ENCODE measurements around the gene CLASP1. TPM values are rescaled to one million over a fixed set of nuclear protein-coding genes. Genes with fewer than 3 reads are reported as not detected.

Gene CLASP1
- total RNA-seq, 2 donors from 2014 or later = 63.4 to 69.5 TPM

DNA sequence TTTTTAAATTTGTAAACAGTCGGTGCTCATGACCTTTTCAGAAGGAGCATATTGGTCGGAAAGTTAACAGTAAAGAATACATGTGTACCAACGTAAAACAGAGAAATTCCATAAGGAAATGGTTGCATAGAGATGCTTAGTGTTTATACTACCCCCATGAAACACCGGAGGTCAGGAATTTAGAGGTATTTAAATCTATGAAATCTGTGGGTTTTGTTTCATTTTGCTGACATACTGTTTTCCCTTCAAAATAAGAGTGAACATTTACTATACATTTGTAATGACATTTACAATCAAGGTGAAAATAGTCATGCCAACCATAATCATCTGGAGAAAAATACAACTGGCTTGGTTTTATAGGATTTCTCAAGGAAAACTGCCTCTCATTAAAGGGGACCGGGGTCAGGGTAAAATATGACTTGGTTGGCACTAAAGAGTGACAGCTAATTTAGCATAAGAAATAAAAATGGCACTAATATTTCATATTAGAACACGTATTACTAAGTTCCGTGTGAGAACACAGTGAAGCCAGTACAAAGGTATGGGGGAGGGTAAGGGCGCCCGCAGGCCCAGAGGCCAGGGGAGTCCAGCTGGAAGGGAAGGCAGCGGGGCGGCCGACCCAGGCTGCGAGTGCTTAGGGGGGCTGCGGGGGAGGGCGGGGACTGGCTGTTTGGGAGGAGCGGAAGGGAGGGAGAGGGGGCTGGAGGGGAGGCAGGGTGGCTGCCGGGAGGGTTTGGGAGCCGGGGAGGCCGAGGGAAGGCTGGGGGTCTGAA, 119.6 kb downstream of the CLASP1 start:
- ATAC-seq (no peak), DNase-seq (no peak)
- H3K4me1 Mint-ChIP-seq = peaks cover 29% of the 10 kb centered on the region
- no peaks in the 10 kb centered on the region for H3K36me3 Mint-ChIP-seq (ENCODE audit: low read depth)
- H3K9me3 ChIP-seq (ENCODE audit: control insufficient read depth, low read length, poor library complexity, severe bottlenecking) = no peaks in the 10 kb centered on the region
- H3K4me3 Mint-ChIP-seq = peak overlapping the region; percentile 96
- no peaks in the 10 kb centered on the region for H3K27me3 Mint-ChIP-seq
- peak overlapping the region; percentile 99 for H3K27ac Mint-ChIP-seq

- ATAC-seq = no peak
- no peak for DNase-seq
- no peak overlapping the region for H3K4me3 Mint-ChIP-seq
- peaks cover 23% of the 10 kb centered on the region for H3K4me1 Mint-ChIP-seq
- no peaks in the 10 kb centered on the region for H3K36me3 Mint-ChIP-seq (ENCODE audit: low read depth)
- H3K27ac Mint-ChIP-seq = no peak overlapping the region
- H3K27me3 Mint-ChIP-seq = no peaks in the 10 kb centered on the region
- H3K9me3 ChIP-seq (ENCODE audit: control insufficient read depth, low read length, poor library complexity, severe bottlenecking) = no peaks in the 10 kb centered on the region
Measured at GRCh38 chr2:121527009-121527682, 122.1 kb downstream of the CLASP1 start.

GRCh38 chr2:121524685-121525425, 124.4 kb downstream of the CLASP1 start:
- H3K9me3 ChIP-seq (ENCODE audit: control insufficient read depth, low read length, poor library complexity, severe bottlenecking) = no peaks in the 10 kb centered on the region
- no peak overlapping the region for H3K27ac Mint-ChIP-seq
- no peak overlapping the region for H3K4me3 Mint-ChIP-seq
- DNase-seq (no peak), ATAC-seq (no peak)
- H3K36me3 Mint-ChIP-seq (ENCODE audit: low read depth) = peaks cover 2% of the 10 kb centered on the region
- peaks cover 18% of the 10 kb centered on the region for H3K4me1 Mint-ChIP-seq
- H3K27me3 Mint-ChIP-seq = no peaks in the 10 kb centered on the region

GRCh38 chr2:121521359-121521758, 127.9 kb downstream of the CLASP1 start:
- DNase-seq (no peak), ATAC-seq (no peak)
- no peaks in the 10 kb centered on the region for H3K9me3 ChIP-seq (ENCODE audit: control insufficient read depth, low read length, poor library complexity, severe bottlenecking)
- H3K4me1 Mint-ChIP-seq = peaks cover 5% of the 10 kb centered on the region
- peak overlapping the region; percentile 27 for H3K27ac Mint-ChIP-seq
- H3K36me3 Mint-ChIP-seq (ENCODE audit: low read depth) = peaks cover 2% of the 10 kb centered on the region
- no peaks in the 10 kb centered on the region for H3K27me3 Mint-ChIP-seq
- no peak overlapping the region for H3K4me3 Mint-ChIP-seq

DNA sequence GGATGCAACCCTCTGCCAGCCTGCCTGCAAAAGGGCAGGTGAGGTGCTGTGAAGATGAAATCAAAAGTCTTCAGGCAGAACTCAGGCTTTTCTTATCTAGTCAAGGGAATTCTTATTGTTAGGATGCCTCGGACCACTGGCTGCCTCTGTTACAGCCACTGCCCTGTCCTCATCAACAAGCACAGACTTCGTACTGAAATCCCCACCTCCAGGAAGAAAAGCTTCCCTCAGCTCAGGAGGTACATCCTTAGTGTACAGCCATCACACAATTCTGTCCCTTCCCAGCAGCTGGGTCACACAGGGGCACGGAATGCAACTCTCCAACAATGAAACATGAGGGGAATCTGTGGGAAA, 128.6 kb downstream of the CLASP1 start:
- H3K4me3 Mint-ChIP-seq = no peak overlapping the region
- no peaks in the 10 kb centered on the region for H3K9me3 ChIP-seq (ENCODE audit: control insufficient read depth, low read length, poor library complexity, severe bottlenecking)
- peaks cover 6% of the 10 kb centered on the region for H3K36me3 Mint-ChIP-seq (ENCODE audit: low read depth)
- DNase-seq (no peak), ATAC-seq (no peak)
- no peaks in the 10 kb centered on the region for H3K27me3 Mint-ChIP-seq
- H3K4me1 Mint-ChIP-seq = peaks cover 7% of the 10 kb centered on the region
- H3K27ac Mint-ChIP-seq = peak overlapping the region; percentile 27

DNA sequence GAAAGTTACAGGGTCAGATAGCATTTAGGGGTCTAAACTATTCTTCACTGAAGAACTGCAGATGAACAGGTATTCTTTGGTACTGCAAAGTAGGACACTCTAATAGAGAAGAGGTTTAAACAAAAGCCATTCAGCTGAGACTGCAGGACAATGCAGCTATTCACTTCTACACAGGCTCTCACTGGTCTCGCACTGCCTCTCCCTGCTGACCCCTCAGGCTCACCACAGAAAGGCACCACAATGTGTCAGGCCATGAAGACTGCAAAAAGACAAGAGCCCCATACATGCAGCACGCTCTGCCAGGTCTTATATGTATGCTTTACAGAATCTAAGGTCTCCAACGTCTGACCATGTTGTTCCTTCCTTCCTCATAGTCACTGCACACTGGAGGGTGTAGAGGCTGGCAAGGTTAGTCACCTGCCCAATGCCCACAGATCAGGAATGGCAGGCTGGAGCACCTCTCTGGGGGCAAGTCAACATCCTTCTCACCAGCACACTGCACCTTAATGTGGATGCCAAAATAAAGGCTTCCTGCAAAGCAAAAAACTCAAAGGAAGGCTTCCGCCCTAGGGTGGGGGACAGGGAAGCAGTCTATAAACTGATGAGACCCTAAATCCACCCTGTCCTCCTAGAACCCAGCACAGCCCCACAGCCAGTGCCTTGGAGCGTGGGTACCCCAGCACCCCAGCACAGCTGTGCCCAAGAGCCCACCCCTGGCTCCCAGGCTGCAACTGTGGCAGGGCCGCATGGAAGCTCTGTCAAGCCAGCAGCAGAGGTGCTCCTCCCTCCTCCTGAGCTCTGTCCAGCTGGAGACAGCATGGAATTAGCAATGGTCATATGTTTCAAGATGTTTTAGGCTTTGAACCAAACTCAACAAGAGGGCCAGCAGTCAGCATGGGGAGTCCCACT, 129.3 kb downstream of the CLASP1 start:
- H3K4me3 Mint-ChIP-seq = no peak overlapping the region
- no peaks in the 10 kb centered on the region for H3K27me3 Mint-ChIP-seq
- no peaks in the 10 kb centered on the region for H3K9me3 ChIP-seq (ENCODE audit: control insufficient read depth, low read length, poor library complexity, severe bottlenecking)
- DNase-seq = no peak
- peaks cover 6% of the 10 kb centered on the region for H3K36me3 Mint-ChIP-seq (ENCODE audit: low read depth)
- H3K4me1 Mint-ChIP-seq = peaks cover 7% of the 10 kb centered on the region
- ATAC-seq = no peak
- H3K27ac Mint-ChIP-seq = peak overlapping the region; percentile 43

DNA sequence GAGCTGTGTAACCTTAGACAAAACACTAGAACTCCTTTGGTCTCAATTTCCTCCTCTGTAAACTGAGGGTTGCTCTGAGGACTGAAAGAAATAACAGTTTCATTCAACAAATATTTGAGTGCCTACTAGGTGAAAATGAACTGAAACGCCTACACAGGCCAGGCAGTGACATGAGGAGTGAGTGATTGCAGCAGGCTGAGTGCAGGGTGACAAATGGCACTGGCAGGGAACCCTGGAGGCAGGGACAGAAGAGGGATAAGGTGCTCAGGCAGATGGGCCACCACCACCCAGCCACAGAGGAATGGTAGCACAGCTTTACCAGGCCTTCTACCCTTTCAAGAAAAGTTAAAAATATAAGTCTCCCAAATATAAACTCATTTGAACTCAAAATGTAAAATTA, 130.1 kb downstream of the CLASP1 start:
- Mint-ChIP-seq H3K27me3 (no peaks in the 10 kb centered on the region), H3K4me1 (peaks cover 9% of the 10 kb centered on the region), H3K4me3 (no peak overlapping the region), H3K27ac (peak overlapping the region; percentile 43), H3K36me3 (ENCODE audit: low read depth) (peaks cover 6% of the 10 kb centered on the region)
- DNase-seq (no peak), ATAC-seq (no peak)
- H3K9me3 ChIP-seq (ENCODE audit: control insufficient read depth, low read length, poor library complexity, severe bottlenecking) = no peaks in the 10 kb centered on the region

DNA sequence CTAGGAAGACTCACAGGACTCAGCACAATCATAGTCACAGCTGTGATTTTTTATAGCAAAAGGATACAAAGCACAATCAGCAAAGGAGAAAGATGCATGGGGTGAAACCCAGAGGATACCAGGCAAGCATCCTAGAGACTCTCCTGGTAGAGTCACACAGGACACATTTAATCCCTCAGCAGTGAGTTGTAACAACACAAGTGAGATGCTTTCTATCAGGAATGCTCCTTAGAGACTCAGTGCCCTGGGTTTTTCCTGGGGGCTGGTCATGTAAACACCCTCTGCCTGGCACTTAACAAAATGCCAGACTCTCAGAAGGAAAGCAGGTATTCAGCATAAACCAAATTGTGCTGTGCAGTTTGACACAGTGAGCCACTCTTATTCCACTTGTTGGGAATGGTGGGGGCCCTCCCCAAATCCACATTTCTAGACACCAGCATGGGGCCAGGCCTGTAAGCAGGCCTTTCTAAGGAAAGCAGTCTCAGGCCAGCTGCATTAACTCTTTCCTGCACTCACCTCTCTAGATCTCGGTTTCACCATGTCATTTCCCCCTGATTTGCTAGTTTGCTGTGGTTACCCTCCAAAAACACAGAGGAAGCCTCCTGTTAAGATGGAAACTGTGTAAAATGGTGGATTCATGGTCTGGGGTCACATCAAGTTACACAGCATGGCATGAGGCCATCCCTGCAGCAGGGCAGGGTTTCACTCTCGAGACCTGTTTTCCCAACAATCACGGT, 135.5 kb downstream of the CLASP1 start:
- Mint-ChIP-seq H3K36me3 (ENCODE audit: low read depth) (peaks cover 9% of the 10 kb centered on the region), H3K4me1 (peaks cover 10% of the 10 kb centered on the region), H3K27me3 (no peaks in the 10 kb centered on the region), H3K4me3 (no peak overlapping the region), H3K27ac (peak overlapping the region; percentile 37)
- ATAC-seq (no peak), DNase-seq (no peak)
- H3K9me3 ChIP-seq (ENCODE audit: control insufficient read depth, low read length, poor library complexity, severe bottlenecking) = no peaks in the 10 kb centered on the region

- ATAC-seq = no peak
- no peak for DNase-seq
- peaks cover 8% of the 10 kb centered on the region for H3K36me3 Mint-ChIP-seq (ENCODE audit: low read depth)
- no peaks in the 10 kb centered on the region for H3K9me3 ChIP-seq (ENCODE audit: control insufficient read depth, low read length, poor library complexity, severe bottlenecking)
- no peaks in the 10 kb centered on the region for H3K27me3 Mint-ChIP-seq
- peaks cover 15% of the 10 kb centered on the region for H3K4me1 Mint-ChIP-seq
- no peak overlapping the region for H3K27ac Mint-ChIP-seq
- no peak overlapping the region for H3K4me3 Mint-ChIP-seq
Measured at GRCh38 chr2:121510857-121511256, 138.4 kb downstream of the CLASP1 start.

DNA sequence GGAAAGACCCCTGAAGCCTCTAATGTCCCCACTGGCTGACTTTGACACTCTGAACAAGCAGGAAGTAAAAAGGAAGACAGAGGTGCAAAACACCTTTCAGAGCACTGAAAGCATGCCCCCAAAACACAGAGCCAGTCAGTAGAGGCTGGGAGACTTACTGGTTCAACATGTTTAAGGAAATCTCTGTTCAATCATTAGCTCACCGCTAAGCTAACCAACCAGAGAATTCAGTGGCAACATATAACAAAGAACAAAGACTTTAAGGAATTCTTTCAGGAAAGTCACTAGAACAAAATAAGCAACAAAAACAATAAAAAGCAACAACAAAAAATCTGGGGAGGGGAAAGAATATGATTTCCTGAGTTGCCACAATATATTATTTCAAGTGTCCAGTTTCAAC, 142.6 kb downstream of the CLASP1 start:
- Mint-ChIP-seq H3K27ac (no peak overlapping the region), H3K4me3 (no peak overlapping the region), H3K36me3 (ENCODE audit: low read depth) (peaks cover 12% of the 10 kb centered on the region), H3K4me1 (peaks cover 13% of the 10 kb centered on the region), H3K27me3 (no peaks in the 10 kb centered on the region)
- H3K9me3 ChIP-seq (ENCODE audit: control insufficient read depth, low read length, poor library complexity, severe bottlenecking) = no peaks in the 10 kb centered on the region
- ATAC-seq = no peak
- no peak for DNase-seq

- no peak overlapping the region for H3K27ac Mint-ChIP-seq
- no peaks in the 10 kb centered on the region for H3K9me3 ChIP-seq (ENCODE audit: control insufficient read depth, low read length, poor library complexity, severe bottlenecking)
- DNase-seq = no peak
- no peaks in the 10 kb centered on the region for H3K27me3 Mint-ChIP-seq
- H3K4me1 Mint-ChIP-seq = peaks cover 13% of the 10 kb centered on the region
- ATAC-seq = no peak
- no peak overlapping the region for H3K4me3 Mint-ChIP-seq
- H3K36me3 Mint-ChIP-seq (ENCODE audit: low read depth) = peaks cover 12% of the 10 kb centered on the region
Measured at GRCh38 chr2:121505986-121506586, 143.2 kb downstream of the CLASP1 start.

GRCh38 chr2:121505005-121505404, 144.3 kb downstream of the CLASP1 start:
- H3K36me3 Mint-ChIP-seq (ENCODE audit: low read depth) = peaks cover 8% of the 10 kb centered on the region
- DNase-seq = no peak

More at GRCh38 chr2:121505005-121505404, 144.3 kb downstream of the CLASP1 start:
- H3K9me3 ChIP-seq (ENCODE audit: control insufficient read depth, low read length, poor library complexity, severe bottlenecking) = no peaks in the 10 kb centered on the region
- Mint-ChIP-seq H3K27me3 (no peaks in the 10 kb centered on the region), H3K4me3 (no peak overlapping the region), H3K27ac (peak overlapping the region; percentile 24), H3K4me1 (peaks cover 9% of the 10 kb centered on the region)
- ATAC-seq = no peak
